ENCODE results near the gene DHRS9. TPM values are rescaled to one million over a fixed set of nuclear protein-coding genes. Genes with fewer than 3 reads are reported as not detected.

DHRS9 gene
- total RNA-seq, 2 donors from 2014 or later = 0.95 to 4.8 TPM

- Histone ChIP-seq H3K4me3 (no peak overlapping the region), H3K9me3 (no peaks in the 10 kb centered on the region), H3K36me3 (no peaks in the 10 kb centered on the region), H3K4me1 (ENCODE audit: control insufficient read depth in 1 of 2, low read depth in 2 of 2) (no peaks in the 10 kb centered on the region), H3K27me3 (replicated peaks; ENCODE audit: insufficient read depth) (no peaks in the 10 kb centered on the region), H3K27ac (no peak overlapping the region)
- TF ChIP-seq CTCF (IDR thresholded peaks at IDR 0.05) = no peak
- DNase-seq (ENCODE audit: low spot score) (no peak), ATAC-seq (ENCODE audit: insufficient number of reproducible peaks, low FRiP score, low read depth) (no peak)
These were observed 4.0 kb downstream of the DHRS9 start for GRCh38 chr2:169073211-169073962.

DNA sequence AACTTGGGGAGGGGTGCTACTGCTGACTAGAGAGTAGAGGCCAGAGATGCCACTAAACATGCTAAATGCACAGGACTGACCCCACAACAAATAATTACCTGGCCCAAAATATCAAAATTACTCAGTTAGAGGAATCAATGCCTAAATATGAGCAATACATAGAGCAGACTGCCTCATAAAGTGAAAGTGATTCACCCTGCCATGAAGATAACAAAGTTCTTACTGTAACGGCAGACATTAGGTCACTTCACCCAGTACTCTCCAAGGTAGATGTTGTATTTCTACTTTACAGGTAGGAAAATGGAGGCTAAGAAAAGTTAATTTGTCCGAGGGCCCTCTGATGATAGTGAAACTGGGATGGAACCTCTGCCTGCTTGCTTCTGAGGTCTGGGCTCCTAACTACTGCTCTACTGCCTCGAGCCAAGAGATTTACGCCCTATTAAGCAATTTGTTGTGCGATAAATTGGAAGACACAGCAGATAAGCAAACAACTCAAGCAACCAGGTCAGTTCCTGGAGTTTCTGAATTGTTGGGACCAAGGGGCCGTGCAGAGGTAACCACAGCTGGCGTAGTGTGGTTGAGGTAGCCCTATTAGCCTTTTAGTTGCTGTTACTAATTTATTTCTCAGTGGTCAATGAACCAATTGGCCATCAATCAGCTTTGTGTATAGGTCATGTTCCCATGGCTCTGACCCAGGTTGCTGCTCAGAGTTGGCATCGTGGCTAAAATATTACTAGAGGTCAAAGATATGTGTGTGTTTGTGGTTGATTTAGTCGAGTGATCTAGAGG lies 4.8 kb downstream of the DHRS9 start:
- Histone ChIP-seq H3K4me1 (ENCODE audit: control insufficient read depth in 1 of 2, low read depth in 2 of 2) (no peaks in the 10 kb centered on the region), H3K36me3 (no peaks in the 10 kb centered on the region), H3K9me3 (no peaks in the 10 kb centered on the region), H3K27me3 (replicated peaks; ENCODE audit: insufficient read depth) (no peaks in the 10 kb centered on the region), H3K27ac (no peak overlapping the region), H3K4me3 (no peak overlapping the region)
- DNase-seq (ENCODE audit: low spot score) = no peak
- no peak for ATAC-seq (ENCODE audit: insufficient number of reproducible peaks, low FRiP score, low read depth)
- TF ChIP-seq CTCF (IDR thresholded peaks at IDR 0.05) = no peak

GRCh38 chr2:169077674-169078240 lies 8.4 kb downstream of the DHRS9 start:
- Histone ChIP-seq H3K27me3 (replicated peaks; ENCODE audit: insufficient read depth) (no peaks in the 10 kb centered on the region), H3K9me3 (no peaks in the 10 kb centered on the region), H3K4me3 (no peak overlapping the region), H3K36me3 (no peaks in the 10 kb centered on the region), H3K27ac (no peak overlapping the region), H3K4me1 (ENCODE audit: control insufficient read depth in 1 of 2, low read depth in 2 of 2) (no peaks in the 10 kb centered on the region)
- no peak for TF ChIP-seq CTCF (IDR thresholded peaks at IDR 0.05)
- no peak for DNase-seq (ENCODE audit: low spot score)
- ATAC-seq (ENCODE audit: insufficient number of reproducible peaks, low FRiP score, low read depth) = no peak

DNA sequence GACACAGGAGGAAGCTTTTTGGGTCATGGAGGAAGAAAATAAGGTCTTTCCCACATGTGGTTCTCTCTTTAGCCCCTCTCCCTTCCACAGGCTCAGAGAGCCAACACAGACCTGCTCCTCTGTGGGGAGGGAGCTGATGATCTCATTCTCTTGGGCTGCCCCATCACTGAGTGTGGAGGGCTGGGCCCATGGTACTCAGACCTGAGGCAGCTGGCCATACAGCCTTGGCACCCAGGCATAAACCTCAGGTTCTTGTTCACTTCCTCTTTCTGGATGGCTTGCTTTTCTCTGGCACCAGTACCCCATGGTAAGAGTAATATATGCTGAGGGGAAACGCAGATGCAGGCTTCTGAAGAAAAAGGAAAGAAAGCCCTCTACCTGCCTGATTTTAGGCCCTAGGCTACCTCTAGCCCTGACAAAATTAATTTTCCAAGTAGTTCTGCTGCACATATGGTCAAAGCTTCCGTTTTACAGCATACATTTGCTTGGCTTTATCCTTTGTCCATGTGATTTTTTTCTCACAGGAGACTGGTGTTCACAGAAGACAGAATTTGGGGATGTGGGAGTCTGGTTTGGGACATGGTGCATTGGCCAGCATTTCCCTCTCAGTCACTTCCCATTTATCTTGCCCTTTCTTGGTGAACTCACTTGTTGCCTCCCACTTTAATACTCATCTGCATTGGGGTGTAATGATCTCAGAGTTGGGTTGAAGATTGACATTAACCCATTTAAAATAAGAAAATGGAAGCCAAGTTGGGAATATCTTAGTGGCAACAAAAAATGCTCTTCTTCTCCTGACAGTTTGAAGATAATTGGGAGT lies 11.1 kb downstream of the DHRS9 start:
- Histone ChIP-seq H3K27me3 (replicated peaks; ENCODE audit: insufficient read depth) (no peaks in the 10 kb centered on the region), H3K27ac (no peak overlapping the region), H3K4me1 (ENCODE audit: control insufficient read depth in 1 of 2, low read depth in 2 of 2) (no peaks in the 10 kb centered on the region), H3K36me3 (no peaks in the 10 kb centered on the region), H3K4me3 (no peak overlapping the region), H3K9me3 (no peaks in the 10 kb centered on the region)
- TF ChIP-seq CTCF (IDR thresholded peaks at IDR 0.05) = no peak
- DNase-seq (ENCODE audit: low spot score) (no peak), ATAC-seq (ENCODE audit: insufficient number of reproducible peaks, low FRiP score, low read depth) (no peak)
